GM12865 (cell line): ENCODE data around the gene SERPINA1.
"Not testable (repeated sequence)": the region's sequence is repeated elsewhere in the genome, so short reads cannot be mapped to it uniquely, and the experiment has no call there.

Experiments used
- DNase-seq: peaks from one replicate; pipeline ENCODE4 v3.0.0; 2010; ENCODE audit warnings: low read depth
- H3K4me3 ChIP-seq: 2 replicates; pipeline ENCODE4 v1.5.1; 2011; ENCODE audit warnings: mild to moderate bottlenecking, low read depth, low read length, control low read depth
- TF ChIP-seq, protein P1 (sequence below): IDR thresholded peaks from 2 replicates; pipeline ENCODE4 v1.5.1; 2011; ENCODE audit warnings: low read length, control low read depth, low read depth, inconsistent platforms; ENCODE audit not compliant: insufficient read depth; ENCODE audit errors: missing control alignments

SERPINA1 gene

GRCh38 chr14:94374116-94374515, 14.3 kb downstream of the SERPINA1 start:
- TF ChIP-seq, protein P1, sequence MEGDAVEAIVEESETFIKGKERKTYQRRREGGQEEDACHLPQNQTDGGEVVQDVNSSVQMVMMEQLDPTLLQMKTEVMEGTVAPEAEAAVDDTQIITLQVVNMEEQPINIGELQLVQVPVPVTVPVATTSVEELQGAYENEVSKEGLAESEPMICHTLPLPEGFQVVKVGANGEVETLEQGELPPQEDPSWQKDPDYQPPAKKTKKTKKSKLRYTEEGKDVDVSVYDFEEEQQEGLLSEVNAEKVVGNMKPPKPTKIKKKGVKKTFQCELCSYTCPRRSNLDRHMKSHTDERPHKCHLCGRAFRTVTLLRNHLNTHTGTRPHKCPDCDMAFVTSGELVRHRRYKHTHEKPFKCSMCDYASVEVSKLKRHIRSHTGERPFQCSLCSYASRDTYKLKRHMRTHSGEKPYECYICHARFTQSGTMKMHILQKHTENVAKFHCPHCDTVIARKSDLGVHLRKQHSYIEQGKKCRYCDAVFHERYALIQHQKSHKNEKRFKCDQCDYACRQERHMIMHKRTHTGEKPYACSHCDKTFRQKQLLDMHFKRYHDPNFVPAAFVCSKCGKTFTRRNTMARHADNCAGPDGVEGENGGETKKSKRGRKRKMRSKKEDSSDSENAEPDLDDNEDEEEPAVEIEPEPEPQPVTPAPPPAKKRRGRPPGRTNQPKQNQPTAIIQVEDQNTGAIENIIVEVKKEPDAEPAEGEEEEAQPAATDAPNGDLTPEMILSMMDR = no peak
- DNase-seq = no peak

DNA sequence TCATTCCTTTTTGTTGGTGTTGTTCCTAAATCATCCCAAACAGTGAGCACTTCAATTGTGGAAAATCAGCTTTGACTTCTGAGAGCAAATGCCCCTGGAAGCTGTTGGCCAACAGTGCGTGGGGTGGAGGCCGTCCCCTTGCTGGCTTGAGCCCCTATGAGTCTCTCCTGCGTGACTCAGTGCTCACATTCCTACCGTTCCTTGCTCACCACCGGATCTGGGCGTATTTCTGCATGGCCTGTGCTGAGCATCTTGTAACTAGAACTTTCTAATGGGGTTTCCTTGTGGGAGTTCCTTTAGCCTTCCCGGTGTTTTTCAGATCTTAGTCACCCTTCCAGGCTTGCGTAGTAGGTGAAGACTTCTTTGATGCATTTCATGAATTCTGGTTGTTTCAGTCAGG, 14.7 kb downstream of the SERPINA1 start:
- TF ChIP-seq, protein P1 = no peak
- DNase-seq = no peak
- H3K4me3 ChIP-seq = no peak overlapping the region

More at GRCh38 chr14:94374116-94374515, 14.3 kb downstream of the SERPINA1 start:
- no peak overlapping the region for H3K4me3 ChIP-seq

DNA sequence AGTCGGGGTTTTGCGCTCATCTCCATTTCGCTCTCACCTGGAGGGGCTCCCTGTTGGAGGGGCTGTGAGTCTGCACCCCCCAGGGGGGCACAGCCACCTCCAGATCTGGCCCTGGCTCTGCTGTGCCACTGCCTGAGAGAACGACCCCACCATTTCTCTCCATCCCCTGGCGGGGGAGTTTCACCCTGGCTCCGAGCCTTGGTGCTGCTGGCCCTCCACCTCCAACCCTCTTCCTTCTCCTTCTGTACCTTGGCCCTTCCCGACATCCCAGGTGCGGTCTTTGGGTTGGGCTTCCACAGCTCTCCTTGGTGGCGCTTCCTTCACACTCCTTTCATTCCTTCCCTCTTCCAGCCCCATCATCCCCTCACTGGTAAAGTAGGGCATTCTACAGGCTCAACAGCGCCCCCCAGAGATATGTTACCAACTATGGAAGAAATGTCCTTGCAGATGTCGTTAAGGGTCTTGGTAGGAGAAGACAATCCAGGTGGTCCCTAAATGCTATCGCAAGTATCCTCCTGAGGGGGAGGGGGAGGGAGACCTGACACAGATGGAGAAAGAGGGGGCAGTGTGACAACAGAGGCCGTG, 16.3 kb downstream of the SERPINA1 start:
- DNase-seq = no peak
- TF ChIP-seq, protein P1 = peak; percentile 8
- no peak overlapping the region for H3K4me3 ChIP-seq

DNA sequence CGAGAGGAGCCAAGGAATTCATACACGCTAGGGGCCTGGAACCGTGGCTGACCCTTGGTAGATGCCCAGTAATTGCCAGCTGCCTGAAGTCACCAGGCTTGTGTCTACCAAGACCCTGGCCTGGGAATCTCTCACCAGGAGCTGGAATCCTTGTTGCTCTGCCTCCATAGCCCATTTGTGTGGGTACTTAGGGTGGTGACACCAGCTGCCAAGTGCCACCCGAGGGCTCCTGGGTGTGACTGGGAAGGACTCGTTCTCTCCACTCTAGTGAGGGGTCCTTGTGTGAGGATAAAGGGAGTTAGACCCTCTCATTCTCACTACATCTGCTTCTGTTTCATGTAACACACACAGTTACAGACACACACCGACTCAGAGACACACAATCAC, 17.9 kb downstream of the SERPINA1 start:
- TF ChIP-seq, protein P1 = no peak
- no peak overlapping the region for H3K4me3 ChIP-seq
- no peak for DNase-seq

DNA sequence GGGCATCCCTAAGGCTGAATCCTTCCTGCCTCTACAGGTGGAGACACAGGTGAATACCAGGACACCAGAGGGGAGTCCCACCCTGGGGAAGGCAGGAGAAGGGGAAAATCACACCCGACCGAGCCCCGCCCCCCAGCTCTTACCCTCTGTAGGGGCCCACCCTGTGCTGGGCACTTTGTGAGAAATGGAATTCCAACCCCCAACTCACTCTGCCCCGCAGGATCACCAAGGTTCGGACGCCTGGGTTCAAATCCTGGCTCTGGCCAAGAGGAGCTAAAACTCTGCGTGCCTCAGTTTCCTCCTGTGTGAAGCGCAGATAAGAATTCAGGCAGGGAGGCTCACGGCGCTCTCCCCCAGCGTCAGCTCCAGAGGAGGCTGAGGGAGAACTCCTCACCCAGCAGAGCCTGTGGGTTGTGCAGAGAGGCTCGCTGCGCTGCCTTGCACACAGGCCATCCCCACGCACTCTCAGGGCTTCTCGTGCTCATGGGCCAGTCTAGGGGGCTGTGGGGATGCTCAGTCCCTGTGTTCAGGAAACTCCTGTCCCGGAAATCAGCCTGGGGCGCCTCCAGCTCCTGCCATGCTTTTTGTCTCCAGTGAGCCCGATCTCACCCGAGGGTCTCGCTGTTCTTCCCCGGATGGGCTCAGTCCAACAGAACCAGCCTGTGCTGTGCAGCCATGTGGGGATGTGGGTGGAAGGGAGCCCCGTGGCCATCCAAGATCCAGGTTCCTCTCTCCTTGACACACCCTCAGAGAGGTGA, 18.5 kb downstream of the SERPINA1 start:
- H3K4me3 ChIP-seq, DNase-seq: not testable (repeated sequence)

DNA sequence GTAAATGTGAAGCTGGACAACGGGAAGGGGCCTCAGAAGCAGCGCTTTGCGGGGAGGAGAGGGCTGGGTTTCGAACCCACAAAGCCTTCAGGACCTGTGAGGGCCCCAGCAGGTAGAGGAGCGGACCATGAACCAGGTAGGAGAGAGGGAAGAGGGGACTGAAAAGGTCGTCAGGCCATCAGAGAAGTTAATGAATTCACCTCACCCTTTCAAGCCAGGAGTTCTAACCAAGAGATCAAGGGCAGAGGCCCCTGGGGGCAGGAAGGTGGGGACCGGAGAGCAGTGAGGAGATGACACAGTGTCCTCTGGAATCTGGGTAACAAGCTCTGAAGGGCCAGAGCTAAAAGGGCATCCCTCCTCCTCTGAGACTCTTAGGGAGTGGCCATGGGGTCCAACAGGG, 19.4 kb downstream of the SERPINA1 start:
- TF ChIP-seq, protein P1 = no peak
- H3K4me3 ChIP-seq = no peak overlapping the region
- DNase-seq = no peak

DNA sequence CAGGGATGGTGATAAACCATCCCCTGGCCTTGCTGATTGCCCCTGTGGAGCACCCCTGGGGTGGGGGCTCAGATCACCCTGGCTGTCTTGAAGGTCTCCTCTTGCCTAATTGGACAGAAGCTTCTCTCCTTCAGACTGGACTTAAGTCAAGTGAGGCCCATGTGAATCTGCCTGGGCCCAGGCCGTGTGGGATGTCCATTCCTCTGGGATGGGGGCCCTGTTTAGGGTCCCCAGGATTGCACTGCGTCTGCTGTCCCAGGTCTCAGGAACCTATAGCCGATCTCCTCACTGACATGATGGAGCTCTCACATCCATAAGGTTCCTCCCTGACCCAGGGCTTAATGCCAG, 20.2 kb downstream of the SERPINA1 start:
- no peak overlapping the region for H3K4me3 ChIP-seq
- TF ChIP-seq, protein P1 = no peak
- DNase-seq = no peak
